WTC11 (cell line): Measurements from ENCODE around the gene ADAMTS5. TPM values are rescaled to one million over a fixed set of nuclear protein-coding genes. Genes with fewer than 3 reads are reported as not detected.

ENCODE experiments used
- ATAC-seq: fragments of 200-7000 bp; cut with Tn5 transposase; 2 replicates; pipeline ENCODE4 v1.10.0; 2021; ENCODE audit warnings: mild to moderate bottlenecking, moderate library complexity
- CTCF ChIA-PET: fragments of 300-600 bp; sonication (Branson Sonifier 250); formaldehyde crosslinking; loops from one replicate; lab custom pipeline; 2021; ENCODE audit warnings: antibody characterized with exemption; lab: Charles Lee
- POLR2A ChIA-PET: fragments of 350-600 bp; sonication (Branson Sonifier 250); formaldehyde crosslinking; loops from one replicate; lab custom pipeline; 2021; ENCODE audit warnings: antibody characterized with exemption; lab: Charles Lee
- DNase-seq: peaks from one replicate; pipeline ENCODE4 v3.0.0; 2021; ENCODE audit warnings: low spot score
- H3K27ac Mint-ChIP-seq: 2 replicates; pipeline ENCODE4 v1.8.0; 2021; ENCODE audit warnings: mixed read lengths
- H3K27me3 Mint-ChIP-seq: 2 replicates; pipeline ENCODE4 v1.8.0; 2021; ENCODE audit warnings: low read depth, mild to moderate bottlenecking, moderate library complexity, mixed read lengths
- H3K36me3 Mint-ChIP-seq: 2 replicates; pipeline ENCODE4 v1.8.0; 2021; ENCODE audit warnings: mixed read lengths
- H3K4me1 Mint-ChIP-seq: 2 replicates; pipeline ENCODE4 v1.8.0; 2022; ENCODE audit warnings: mixed read lengths
- H3K4me3 Mint-ChIP-seq: 2 replicates; pipeline ENCODE4 v1.8.0; 2021; ENCODE audit warnings: mild to moderate bottlenecking, moderate library complexity, mixed read lengths
- H3K9me3 Mint-ChIP-seq: 2 replicates; pipeline ENCODE4 v1.8.0; 2021; ENCODE audit warnings: mixed read lengths
- AR ChIP-seq: fragments of 250-450 bp; sonication (Bioruptor Pico); IDR thresholded peaks from 2 replicates; pipeline ENCODE4 v1.9.0; 2021; ENCODE audit warnings: mild to moderate bottlenecking
- ATF3 ChIP-seq: sonication (generic); formaldehyde crosslinking; conservative IDR thresholded peaks from 2 replicates; pipeline ENCODE4 v1.8.1; 2022; ENCODE audit warnings: mild to moderate bottlenecking, missing genetic modification reagents
- CBFB ChIP-seq: sonication (generic); formaldehyde crosslinking; IDR thresholded peaks from 2 replicates; pipeline ENCODE4 v1.8.1; 2022; ENCODE audit warnings: mild to moderate bottlenecking, low read depth, missing genetic modification reagents
- HMGA2 ChIP-seq: fragments of 250-450 bp; sonication (Bioruptor Pico); IDR thresholded peaks from 2 replicates; pipeline ENCODE4 v1.4.0; 2021; ENCODE audit warnings: mild to moderate bottlenecking, moderate library complexity
- KAT7 ChIP-seq: sonication (generic); formaldehyde crosslinking; IDR thresholded peaks from 2 replicates; pipeline ENCODE4 v1.8.1; 2023; ENCODE audit warnings: missing genetic modification reagents, mild to moderate bottlenecking, borderline replicate concordance
- NR2C2 ChIP-seq: sonication (generic); formaldehyde crosslinking; IDR thresholded peaks from 2 replicates; pipeline ENCODE4 v1.8.0; 2022; ENCODE audit warnings: mild to moderate bottlenecking, missing genetic modification reagents
- OVOL2 ChIP-seq: fragments of 250-450 bp; sonication (Bioruptor Pico); IDR thresholded peaks from 2 replicates; pipeline ENCODE4 v1.9.0; 2021; ENCODE audit warnings: mild to moderate bottlenecking, borderline replicate concordance
- PRDM15 ChIP-seq: sonication (generic); formaldehyde crosslinking; IDR thresholded peaks from 2 replicates; pipeline ENCODE4 v1.8.0; 2022; ENCODE audit warnings: missing genetic modification reagents
- PRRX2 ChIP-seq: fragments of 250-450 bp; sonication (Bioruptor Pico); IDR thresholded peaks from 2 replicates; pipeline ENCODE4 v1.8.0; 2021; ENCODE audit warnings: mild to moderate bottlenecking
- SMAD3 ChIP-seq: sonication (generic); formaldehyde crosslinking; IDR thresholded peaks from 2 replicates; pipeline ENCODE4 v1.8.0; 2022; ENCODE audit warnings: missing genetic modification reagents, mild to moderate bottlenecking, borderline replicate concordance
- SMAD4 ChIP-seq: sonication (generic); formaldehyde crosslinking; IDR thresholded peaks from 2 replicates; pipeline ENCODE4 v1.8.0; 2022; ENCODE audit warnings: mild to moderate bottlenecking, missing genetic modification reagents
- SOX15 ChIP-seq: fragments of 250-450 bp; sonication (Bioruptor Pico); IDR thresholded peaks from 2 replicates; pipeline ENCODE4 v1.9.0; 2021; ENCODE audit warnings: mild to moderate bottlenecking
- TEAD1 ChIP-seq: sonication (generic); formaldehyde crosslinking; IDR thresholded peaks from 2 replicates; pipeline ENCODE4 v1.8.0; 2022; ENCODE audit warnings: mild to moderate bottlenecking, missing genetic modification reagents
- TEAD4 ChIP-seq: sonication (generic); formaldehyde crosslinking; IDR thresholded peaks from 2 replicates; pipeline ENCODE4 v1.8.0; 2022; ENCODE audit warnings: mild to moderate bottlenecking, missing genetic modification reagents
- ZBTB43 ChIP-seq: sonication (generic); formaldehyde crosslinking; IDR thresholded peaks from 2 replicates; pipeline ENCODE4 v1.8.1; 2023; ENCODE audit warnings: mild to moderate bottlenecking, missing genetic modification reagents
- ZNF317 ChIP-seq: sonication (generic); formaldehyde crosslinking; IDR thresholded peaks from 2 replicates; pipeline ENCODE4 v1.8.1; 2023; ENCODE audit warnings: low read depth, mild to moderate bottlenecking, moderate library complexity, missing genetic modification reagents, borderline replicate concordance
- ZNF532 ChIP-seq: fragments of 250-450 bp; sonication (Bioruptor Pico); IDR thresholded peaks from 2 replicates; pipeline ENCODE4 v1.9.0; 2021; ENCODE audit warnings: mild to moderate bottlenecking, borderline replicate concordance
- total RNA-seq: library from RNA; stranded (reverse); gene quantifications from 3 replicates; pipeline ENCODE4 v1.2.3, GENCODE V29; 2021
- TF ChIP-seq, protein P1 (sequence below): sonication (generic); formaldehyde crosslinking; IDR thresholded peaks from 2 replicates; pipeline ENCODE4 v1.8.0; 2022; ENCODE audit warnings: mild to moderate bottlenecking, missing genetic modification reagents

Gene ADAMTS5
- total RNA-seq, 1 experiment from 2014 or later = 1.6 TPM

GRCh38 chr21:26912466-26912865, 54.4 kb downstream of the ADAMTS5 start (continued):
- TF ChIP-seq ZBTB43 = no peak
- TF ChIP-seq TEAD4 = no peak
- TF ChIP-seq, protein P1, sequence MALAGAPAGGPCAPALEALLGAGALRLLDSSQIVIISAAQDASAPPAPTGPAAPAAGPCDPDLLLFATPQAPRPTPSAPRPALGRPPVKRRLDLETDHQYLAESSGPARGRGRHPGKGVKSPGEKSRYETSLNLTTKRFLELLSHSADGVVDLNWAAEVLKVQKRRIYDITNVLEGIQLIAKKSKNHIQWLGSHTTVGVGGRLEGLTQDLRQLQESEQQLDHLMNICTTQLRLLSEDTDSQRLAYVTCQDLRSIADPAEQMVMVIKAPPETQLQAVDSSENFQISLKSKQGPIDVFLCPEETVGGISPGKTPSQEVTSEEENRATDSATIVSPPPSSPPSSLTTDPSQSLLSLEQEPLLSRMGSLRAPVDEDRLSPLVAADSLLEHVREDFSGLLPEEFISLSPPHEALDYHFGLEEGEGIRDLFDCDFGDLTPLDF = no peak
- TF ChIP-seq, all 79 proteins: peak for 0

DNA sequence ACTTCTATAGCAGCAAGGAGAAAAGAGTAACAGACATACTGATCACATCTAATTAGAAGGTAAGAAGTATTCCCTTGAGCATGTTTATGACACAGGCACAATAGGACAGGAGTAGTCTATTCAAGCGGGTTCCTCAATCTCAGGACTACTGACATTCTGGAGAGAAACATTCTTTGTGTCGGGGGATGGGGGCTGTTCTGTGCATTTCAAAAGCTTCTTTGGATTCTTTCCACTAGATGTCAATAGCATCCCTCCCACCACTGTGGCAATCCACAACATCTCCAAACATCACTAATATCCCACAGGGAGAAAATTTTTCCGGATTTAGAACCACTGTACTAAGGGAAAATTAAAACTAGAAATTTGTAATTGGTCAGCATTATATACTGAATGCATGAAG, 56.9 kb downstream of the ADAMTS5 start:
- ChIA-PET POLR2A (no interaction called here), CTCF (interaction anchor here (0.6 to 1.2 kb wide), 4 partner anchors 26 to 57 kb away, joined by 3 to 5 read pairs (median 3); partner anchors contain the start of gene ADAMTS5)
- no peak overlapping the region; the same call in 1 of the 2 replicates for H3K4me3 Mint-ChIP-seq
- peaks cover 17% of the 10 kb centered on the region for H3K36me3 Mint-ChIP-seq
- peak; percentile 55 for DNase-seq
- H3K4me1 Mint-ChIP-seq = peaks cover 47% of the 10 kb centered on the region
- peak overlapping the region; percentile 29; the same call in 1 of the 2 replicates for H3K27ac Mint-ChIP-seq
- peaks cover 19% of the 10 kb centered on the region for H3K27me3 Mint-ChIP-seq
- peak; percentile 96 for ATAC-seq
- TF ChIP-seq CBFB (CRISPR knock-in tag) = no peak
- TF ChIP-seq TEAD1 (CRISPR knock-in tag) = peak; percentile 51; the same call in 1 of the 2 replicates
- TF ChIP-seq ZNF317 (CRISPR knock-in tag) = peak; percentile 75
- TF ChIP-seq AR (CRISPR knock-in tag) = no peak
- TF ChIP-seq PRRX2 (CRISPR knock-in tag) = no peak
- H3K9me3 Mint-ChIP-seq = peaks cover 22% of the 10 kb centered on the region

GRCh38 chr21:26900980-26901379, 65.9 kb downstream of the ADAMTS5 start:
- Mint-ChIP-seq H3K4me1 (peaks cover 16% of the 10 kb centered on the region), H3K36me3 (peaks cover 5% of the 10 kb centered on the region), H3K4me3 (no peak overlapping the region), H3K27me3 (peaks cover 24% of the 10 kb centered on the region), H3K27ac (no peak overlapping the region), H3K9me3 (peaks cover 7% of the 10 kb centered on the region)
- no peak for ATAC-seq
- ChIA-PET CTCF (no interaction called here), POLR2A (no interaction called here)
- no peak for DNase-seq
- TF ChIP-seq ATF3 (no peak), SMAD4 (CRISPR knock-in tag) (no peak)

- ATAC-seq (no peak), DNase-seq (no peak)
- ChIA-PET POLR2A (no interaction called here), CTCF (no interaction called here)
- peaks cover 1% of the 10 kb centered on the region for H3K4me1 Mint-ChIP-seq
- peaks cover 1% of the 10 kb centered on the region for H3K36me3 Mint-ChIP-seq
- H3K27me3 Mint-ChIP-seq = no peaks in the 10 kb centered on the region
- H3K4me3 Mint-ChIP-seq = no peak overlapping the region
- H3K27ac Mint-ChIP-seq = no peak overlapping the region
- peaks cover 4% of the 10 kb centered on the region for H3K9me3 Mint-ChIP-seq
- no peak for TF ChIP-seq HMGA2 (CRISPR knock-in tag)
- no peak for TF ChIP-seq SOX15 (CRISPR knock-in tag)
- TF ChIP-seq PRDM15 = no peak
- TF ChIP-seq SMAD3 = no peak
- TF ChIP-seq NR2C2 (CRISPR knock-in tag) = no peak
- no peak for TF ChIP-seq KAT7
- TF ChIP-seq ZNF532 (CRISPR knock-in tag) = no peak
- no peak for TF ChIP-seq OVOL2 (CRISPR knock-in tag)
These were observed 74.7 kb downstream of the ADAMTS5 start for GRCh38 chr21:26892151-26892550.
